HL-60 (cell line): Measurements from ENCODE around the gene LINC01488.

Experiments
- DNase-seq, 2 experiments: peaks; one replicate each; pipeline ENCODE4 v3.0.0-alpha.2; 2010 to 2020; ENCODE audit warnings: low read depth in 1 of 2, low spot score in 1 of 2
- H3K27ac ChIP-seq: fragments of 250-450 bp; sonication (Bioruptor Pico); replicated peaks from 2 replicates; pipeline ENCODE4 v1.5.1; 2020; ENCODE audit warnings: mild to moderate bottlenecking, moderate library complexity
- H3K27me3 ChIP-seq: fragments of 250-450 bp; sonication (Bioruptor Pico); 2 replicates; pipeline ENCODE4 v1.5.1; 2021; ENCODE audit warnings: mild to moderate bottlenecking, moderate library complexity; ENCODE audit not compliant: insufficient read depth, poor library complexity, severe bottlenecking
- H3K4me3 ChIP-seq: replicated peaks from 2 replicates; pipeline ENCODE4 v1.5.1; 2011; ENCODE audit warnings: mild to moderate bottlenecking, control low read depth, low read length; ENCODE audit not compliant: insufficient read depth
- CTCF ChIP-seq: IDR thresholded peaks from one replicate; pipeline ENCODE4 v1.5.1; 2011; ENCODE audit warnings: low read length, control low read depth, inconsistent platforms; ENCODE audit not compliant: insufficient read depth
- GABPA ChIP-seq: IDR thresholded peaks from 2 replicates; pipeline ENCODE4 v1.6.1; 2012; ENCODE audit warnings: low read depth
- POLR2AphosphoS5 ChIP-seq: IDR thresholded peaks from 2 replicates; pipeline ENCODE4 v1.6.1; 2012; ENCODE audit warnings: low read depth
- REST ChIP-seq: IDR thresholded peaks from 2 replicates; pipeline ENCODE4 v1.6.1; 2012; ENCODE audit warnings: low read depth; ENCODE audit not compliant: insufficient replicate concordance
- SPI1 ChIP-seq: IDR thresholded peaks from 2 replicates; pipeline ENCODE4 v1.6.1; 2012; ENCODE audit warnings: low read depth, mild to moderate bottlenecking, borderline replicate concordance

Gene LINC01488

GRCh38 chr11:69540118-69541000, 58.9 kb downstream of the LINC01488 start:
- Histone ChIP-seq H3K4me3 (no peak overlapping the region), H3K27me3 (no peaks in the 10 kb centered on the region), H3K27ac (peak overlapping the region; percentile 1; the same call in 1 of the 2 replicates)
- TF ChIP-seq REST (no peak), POLR2AphosphoS5 (no peak), CTCF (no peak), GABPA (no peak), SPI1 (no peak)
- no peak for DNase-seq

- TF ChIP-seq GABPA (no peak), POLR2AphosphoS5 (no peak), CTCF (no peak), SPI1 (no peak), REST (no peak)
- no peak overlapping the region for H3K27ac ChIP-seq
- no peak for DNase-seq
- H3K27me3 ChIP-seq, result no peaks in the 10 kb centered on the region
- no peak overlapping the region for H3K4me3 ChIP-seq
Measured at GRCh38 chr11:69541001-69541285, 59.5 kb downstream of the LINC01488 start.

- DNase-seq, result no peak
- Histone ChIP-seq H3K27me3 (no peaks in the 10 kb centered on the region), H3K27ac (no peak overlapping the region), H3K4me3 (no peak overlapping the region)
- no peak for TF ChIP-seq SPI1
- TF ChIP-seq GABPA, result no peak
- TF ChIP-seq CTCF, result no peak
- TF ChIP-seq REST, result no peak
- TF ChIP-seq POLR2AphosphoS5, result no peak
Measured at GRCh38 chr11:69541501-69542313, 60.2 kb downstream of the LINC01488 start.
